GM19023 (cell line): ENCODE measurements around the gene SOS1.
A peak's percentile ranks its signal among the peaks of the same experiment; 100 is the strongest.
"Not testable (repeated sequence)": the region's sequence is repeated elsewhere in the genome, so short reads cannot be mapped to it uniquely, and the experiment has no call there.

ENCODE experiments used
- ATAC-seq: cut with Tn5 transposase; IDR thresholded peaks from one replicate; pipeline ENCODE4 v1.9.1; 2021; ENCODE audit warnings: mild to moderate bottlenecking, moderate library complexity; ENCODE audit not compliant: unreplicated experiment

The SOS1 gene

DNA sequence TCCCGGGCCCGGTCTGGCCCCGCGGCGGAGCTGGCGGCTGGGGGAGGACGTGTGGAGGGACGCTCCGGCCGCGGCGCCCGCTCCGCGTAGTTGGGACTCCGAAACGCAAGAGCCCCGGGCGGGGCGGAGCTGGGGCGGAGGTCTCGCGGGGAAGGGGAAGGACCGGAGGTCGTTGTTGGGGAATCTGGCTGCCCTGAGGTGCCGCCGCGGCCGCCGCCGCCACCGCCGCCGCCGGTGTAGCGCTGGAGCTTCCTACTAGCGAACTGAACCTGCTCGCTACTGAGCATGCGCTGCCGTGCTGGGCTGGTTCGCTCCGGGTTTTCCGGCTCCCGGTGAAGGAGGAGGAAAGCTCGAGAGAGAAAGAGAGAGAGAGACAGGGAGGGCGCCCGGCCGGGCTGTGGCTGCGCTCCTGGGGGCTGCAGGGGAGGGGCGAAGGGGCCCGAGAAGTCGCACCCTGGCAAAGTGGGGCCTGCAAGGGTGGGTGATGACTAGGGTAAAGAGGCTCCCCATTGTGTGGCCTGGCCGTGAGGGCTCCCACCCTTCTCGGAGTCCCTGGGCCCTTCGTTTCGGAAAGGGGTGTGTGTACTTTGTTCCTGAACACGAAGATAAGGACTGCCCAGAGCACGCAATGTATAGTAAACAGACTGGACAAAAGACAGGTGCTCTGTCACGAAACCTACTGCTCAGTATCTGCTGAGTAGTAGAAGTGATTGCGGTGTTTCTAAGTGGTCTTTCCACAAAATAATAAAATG is at the start of gene SOS1:
Gene SOS1 (minus strand): TSS at position 281 of the 752 bp plus-strand sequence. CDS start 629 bp downstream, outside the sequence.
- ATAC-seq, result peak; percentile 49

DNA sequence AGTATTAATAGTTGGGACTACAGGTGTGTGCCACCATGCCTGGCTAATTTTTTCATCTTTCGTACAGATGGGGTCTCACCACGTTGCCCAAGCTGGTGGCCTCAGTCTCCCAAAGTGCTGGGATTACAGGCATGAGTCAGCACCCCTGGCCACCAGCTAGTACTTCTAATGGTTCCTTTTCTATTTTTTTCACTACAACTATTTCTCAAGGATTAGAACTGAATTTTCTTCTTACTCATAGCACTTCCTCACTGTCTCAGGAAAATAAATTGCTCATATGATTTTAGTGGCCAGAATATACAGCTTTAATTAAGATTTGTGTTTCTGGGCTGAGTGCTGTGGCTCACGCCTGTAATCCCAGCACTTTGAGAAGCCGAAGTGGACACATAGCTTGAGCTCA is 43.2 kb upstream of the SOS1 start:
- ATAC-seq, result no peak

DNA sequence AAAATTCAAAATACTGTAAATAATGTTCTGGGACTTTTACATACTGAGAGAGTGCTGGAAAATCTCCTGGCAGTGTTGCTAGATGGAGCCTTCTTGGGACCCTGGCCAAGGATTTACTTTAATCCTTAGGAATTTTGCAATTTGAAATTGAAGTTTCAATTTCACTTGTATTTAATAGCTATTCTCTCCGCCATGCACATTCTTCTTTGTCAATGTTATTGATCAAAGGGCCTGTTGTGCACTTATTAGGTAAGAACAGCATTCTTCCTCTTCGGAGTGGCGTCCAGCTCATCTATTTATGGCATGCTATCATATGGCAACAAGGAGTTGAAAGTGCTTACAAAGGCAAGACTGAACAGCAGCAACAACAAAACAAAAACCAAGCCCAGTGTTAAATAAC is 40.1 kb upstream of the SOS1 start:
- ATAC-seq, result no peak

DNA sequence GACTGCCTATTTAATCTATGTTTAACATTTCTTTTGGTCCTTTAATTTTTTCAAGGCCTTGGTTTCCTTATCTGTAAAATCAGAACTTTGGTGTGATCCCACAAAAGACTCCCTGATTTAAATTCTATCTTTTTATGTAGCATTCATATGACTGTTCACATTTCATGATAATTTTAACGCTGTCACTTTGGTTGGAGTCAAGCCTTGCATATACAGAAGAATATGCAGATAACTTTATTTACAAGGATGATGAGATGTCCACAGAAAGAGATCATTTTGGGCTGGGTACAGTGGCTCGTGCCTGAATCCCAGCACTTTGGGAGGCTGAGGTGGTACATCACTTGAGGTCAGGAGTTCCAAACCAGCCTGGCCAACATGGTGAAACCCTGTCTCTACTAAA is 38.4 kb upstream of the SOS1 start:
- ATAC-seq, result no peak

DNA sequence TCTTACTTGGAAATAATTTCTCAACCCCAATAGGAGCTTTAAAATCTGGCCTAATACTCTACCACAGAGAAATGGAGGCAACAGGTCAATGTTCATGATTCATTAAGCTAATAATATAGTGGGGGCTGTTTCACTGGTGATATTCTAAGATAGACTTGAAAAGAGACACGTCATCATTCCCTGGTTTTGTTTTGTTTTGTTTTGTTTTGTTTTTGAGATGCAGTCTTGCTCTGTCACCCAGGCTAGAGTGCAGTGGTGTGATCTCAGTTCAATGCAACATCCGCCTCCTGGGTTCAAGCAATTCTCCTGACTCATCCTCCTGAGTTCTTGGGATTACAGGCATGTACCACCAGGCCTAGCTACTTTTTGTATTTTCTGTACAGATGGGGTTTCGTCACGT is 37.5 kb upstream of the SOS1 start:
- no peak for ATAC-seq

DNA sequence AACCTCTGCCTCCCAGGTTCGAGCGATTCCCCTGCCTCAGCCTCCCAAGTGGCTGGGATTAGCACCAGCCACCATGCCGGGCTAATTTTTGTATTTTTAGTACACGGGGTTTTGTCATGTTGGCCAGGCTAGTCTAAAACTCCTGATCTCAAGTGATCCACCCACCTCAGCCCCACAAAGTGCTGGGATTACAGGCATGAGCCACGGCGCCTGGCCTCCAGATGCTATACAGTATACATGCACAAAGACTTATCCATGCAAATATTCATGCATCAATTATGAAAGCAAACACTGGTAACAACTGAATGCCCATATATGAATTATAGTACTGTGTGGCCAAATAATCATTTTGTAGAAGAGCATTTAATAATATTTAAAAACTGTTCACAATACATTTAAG is 36.0 kb upstream of the SOS1 start:
- ATAC-seq, result no peak

DNA sequence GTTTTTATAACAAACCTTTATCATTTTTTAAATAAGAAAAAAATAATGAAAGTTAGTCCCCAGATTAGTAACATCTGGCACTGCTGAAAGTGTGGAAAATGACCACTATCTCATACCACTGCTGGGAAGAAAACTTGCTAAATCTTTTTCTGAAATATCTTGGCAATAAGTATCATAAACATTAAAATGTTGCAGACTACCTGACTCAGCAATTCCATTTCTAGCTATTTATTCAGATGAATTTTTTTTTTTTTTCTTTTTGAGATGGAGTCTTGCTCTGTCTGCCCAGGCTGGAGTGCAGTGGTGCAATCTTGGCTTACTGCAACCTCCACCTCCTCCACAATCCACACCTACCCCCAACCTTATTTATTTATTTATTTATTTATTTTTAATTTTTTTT is 35.3 kb upstream of the SOS1 start:
- ATAC-seq, result no peak

DNA sequence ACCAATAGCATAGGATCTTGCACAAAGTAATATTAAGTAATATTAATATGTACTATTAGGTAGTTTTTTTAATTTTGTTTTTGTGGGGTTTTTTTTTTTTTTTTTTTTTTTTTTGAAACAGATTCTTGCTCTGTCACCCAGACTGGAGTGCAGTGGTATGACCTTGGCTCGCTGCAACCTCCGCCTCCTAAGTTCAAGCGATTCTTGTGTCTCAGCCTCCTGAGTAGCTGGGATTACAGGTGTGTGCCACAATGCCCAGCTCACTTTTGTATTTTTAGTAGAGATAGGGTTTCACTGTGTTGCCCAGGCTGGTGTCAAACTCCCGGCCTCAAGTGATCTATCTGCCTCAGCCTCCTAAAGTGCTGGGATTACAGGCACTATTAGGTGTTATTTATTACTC is 34.7 kb upstream of the SOS1 start:
- not testable (repeated sequence) for ATAC-seq

DNA sequence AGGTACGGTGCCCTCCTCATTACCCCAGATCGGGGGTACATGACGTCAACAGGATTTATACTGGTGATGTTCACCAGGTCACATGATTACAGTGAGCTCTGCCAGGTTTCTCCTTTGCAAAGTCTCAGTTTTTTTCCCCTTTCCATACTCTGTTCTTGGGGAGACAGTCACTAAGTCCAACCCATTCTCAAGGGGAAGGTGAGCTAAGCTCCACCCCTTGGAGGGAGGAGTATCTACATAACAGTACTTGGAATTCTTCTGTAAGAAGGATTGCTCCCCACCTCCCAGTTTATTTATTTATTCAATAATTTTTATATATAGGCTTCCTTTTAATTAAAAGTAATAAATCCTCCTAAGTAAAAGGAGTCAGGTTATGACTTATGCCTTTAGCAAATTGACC is 34.1 kb upstream of the SOS1 start:
- no peak for ATAC-seq

DNA sequence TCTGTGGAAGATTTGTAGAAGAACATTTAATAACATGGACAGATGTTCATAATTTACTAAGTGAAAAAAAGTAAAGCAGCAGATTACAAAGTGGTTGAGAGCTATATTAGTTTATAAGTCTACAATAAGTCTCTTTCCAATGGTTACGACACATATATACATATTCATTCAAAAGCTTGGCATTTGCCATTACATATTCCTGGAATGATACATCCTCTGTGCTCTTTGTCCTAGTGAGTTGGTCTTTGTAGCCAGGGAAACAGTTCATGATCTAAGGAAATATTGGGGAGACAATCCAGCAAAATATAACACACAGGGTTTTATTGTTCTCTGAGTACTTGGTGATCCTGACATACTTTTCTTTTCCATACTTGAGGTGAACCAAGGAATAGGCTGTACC is 32.5 kb upstream of the SOS1 start:
- no peak for ATAC-seq

DNA sequence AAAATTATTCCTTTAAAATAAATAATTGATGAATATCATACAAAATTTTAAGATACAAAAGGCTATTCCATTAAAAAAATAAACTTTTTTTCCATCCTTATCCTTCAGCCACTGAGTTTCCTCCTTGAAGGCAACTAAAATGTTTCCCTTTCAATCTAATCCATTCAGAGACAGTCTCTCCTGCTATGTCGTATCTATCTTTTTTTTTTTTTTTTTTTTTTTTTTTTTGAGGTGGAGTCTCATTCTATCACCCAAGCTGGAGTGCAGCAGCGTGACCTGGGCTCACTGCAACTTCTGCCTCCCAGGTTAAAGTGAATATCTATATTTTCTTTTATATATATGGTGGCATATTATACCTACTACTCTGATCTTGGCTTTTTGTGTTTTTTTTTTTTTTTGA is 31.7 kb upstream of the SOS1 start:
- no peak for ATAC-seq

DNA sequence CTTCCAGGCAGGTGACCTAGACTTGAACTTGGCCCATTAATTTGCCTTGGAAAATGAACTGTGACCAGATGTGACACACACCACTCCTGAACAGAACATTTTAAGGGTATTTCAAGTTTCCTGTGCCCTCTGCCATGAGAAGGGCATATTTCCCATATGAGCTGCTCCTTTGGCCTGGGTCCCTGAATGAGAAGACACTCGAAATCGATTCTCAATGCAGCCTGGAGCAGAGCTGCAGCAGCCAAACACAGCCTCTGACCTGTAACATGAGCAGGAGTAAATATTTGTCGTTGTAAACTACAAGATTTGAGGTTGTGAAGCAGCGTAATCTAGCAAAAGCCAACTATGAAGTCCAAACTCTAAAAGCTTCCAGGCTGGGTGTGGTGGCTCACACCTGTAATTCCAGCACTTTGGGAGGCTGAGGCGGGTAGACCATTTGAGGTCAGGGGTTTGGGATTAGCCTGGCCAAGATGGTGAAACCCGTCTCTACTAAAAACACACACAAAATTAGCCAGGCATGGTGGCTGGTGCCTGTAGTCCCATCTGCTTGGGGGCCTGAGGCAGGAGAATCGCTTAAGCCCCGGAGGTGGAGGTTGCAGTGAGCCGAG is 30.1 kb upstream of the SOS1 start:
- no peak for ATAC-seq

DNA sequence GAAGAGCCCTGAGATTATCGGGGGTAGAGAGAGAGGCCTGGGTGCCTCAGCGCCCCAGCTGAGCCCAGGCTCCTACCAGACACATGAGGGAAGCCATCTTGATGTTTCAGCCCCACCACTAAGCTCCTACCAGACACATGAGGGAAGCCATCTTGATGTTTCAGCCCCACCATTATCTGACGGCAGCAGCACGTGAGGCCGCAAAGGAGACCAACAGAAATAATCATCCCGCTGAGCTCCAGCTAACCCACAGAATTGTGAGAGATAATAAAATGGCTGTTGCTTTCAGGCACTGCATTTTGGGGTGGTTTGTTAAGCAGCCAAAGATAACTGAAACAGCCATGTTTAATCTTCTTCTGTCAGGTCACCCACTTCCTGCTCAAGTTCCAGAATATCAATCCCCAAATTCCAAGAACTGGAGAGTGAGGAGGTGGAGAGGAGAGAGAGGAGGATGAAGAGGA is 29.3 kb upstream of the SOS1 start:
- no peak for ATAC-seq

DNA sequence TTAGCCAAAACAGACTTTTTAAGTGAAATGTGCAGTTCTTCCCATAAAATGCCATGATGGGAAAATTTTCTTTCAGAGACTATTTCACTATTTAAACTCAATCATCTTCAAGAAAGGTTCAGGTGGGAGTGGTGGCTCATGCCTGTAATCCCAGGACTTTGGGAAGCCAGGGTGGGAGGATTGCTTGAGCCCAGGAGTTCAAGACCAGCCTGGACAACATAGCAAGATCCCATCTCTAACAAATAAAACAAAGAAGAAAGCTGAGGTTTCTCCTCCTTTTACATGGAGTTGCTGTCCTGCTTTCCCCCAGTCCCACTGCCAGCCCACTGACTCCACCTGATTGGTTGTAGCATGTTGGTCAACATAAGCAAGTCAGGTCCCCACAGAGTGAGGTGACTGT is 25.8 kb upstream of the SOS1 start:
- no peak for ATAC-seq

DNA sequence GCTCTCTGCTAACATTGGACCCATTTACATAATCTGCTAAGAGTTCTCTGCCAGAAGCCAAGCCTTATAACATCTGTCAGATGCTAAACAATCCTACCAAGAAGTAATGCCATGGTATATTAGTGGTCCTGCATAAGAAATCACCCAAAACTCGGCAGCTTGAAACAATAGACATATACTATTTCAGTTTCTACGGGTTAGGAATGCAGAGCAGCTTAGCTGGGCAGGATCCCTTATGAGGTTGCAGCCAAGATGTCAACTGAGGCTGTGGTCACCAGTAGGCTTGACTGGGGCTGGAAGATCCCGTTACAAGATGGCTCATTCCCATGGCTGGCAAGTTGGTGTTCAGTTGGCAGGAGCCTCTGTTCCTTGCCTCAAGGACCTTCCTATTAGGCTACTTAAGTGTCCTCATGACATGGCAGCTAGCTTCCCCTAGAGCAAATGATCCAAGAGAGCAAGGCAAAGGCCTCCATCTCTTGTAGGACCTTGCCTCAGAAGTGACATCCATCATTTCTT is 25.1 kb upstream of the SOS1 start:
- no peak for ATAC-seq

DNA sequence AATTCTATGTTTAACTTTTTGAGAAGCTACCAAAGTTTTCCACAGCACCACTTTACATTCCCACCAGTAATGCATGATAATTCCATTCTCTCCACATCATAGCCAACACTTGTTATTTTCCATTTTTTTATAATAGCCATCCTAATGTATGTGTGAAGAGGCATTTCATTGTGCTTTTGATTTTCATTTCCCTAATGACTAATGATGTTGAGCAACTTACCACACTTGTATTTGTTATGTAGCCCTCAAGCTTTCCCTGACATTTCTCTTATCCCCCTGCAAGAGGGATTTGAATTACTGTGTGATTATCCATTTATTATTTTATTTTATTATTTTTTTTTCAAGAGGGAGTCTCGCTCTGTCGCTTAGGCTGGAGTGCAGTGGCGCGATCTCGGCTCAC is 23.6 kb upstream of the SOS1 start:
- ATAC-seq, result no peak

DNA sequence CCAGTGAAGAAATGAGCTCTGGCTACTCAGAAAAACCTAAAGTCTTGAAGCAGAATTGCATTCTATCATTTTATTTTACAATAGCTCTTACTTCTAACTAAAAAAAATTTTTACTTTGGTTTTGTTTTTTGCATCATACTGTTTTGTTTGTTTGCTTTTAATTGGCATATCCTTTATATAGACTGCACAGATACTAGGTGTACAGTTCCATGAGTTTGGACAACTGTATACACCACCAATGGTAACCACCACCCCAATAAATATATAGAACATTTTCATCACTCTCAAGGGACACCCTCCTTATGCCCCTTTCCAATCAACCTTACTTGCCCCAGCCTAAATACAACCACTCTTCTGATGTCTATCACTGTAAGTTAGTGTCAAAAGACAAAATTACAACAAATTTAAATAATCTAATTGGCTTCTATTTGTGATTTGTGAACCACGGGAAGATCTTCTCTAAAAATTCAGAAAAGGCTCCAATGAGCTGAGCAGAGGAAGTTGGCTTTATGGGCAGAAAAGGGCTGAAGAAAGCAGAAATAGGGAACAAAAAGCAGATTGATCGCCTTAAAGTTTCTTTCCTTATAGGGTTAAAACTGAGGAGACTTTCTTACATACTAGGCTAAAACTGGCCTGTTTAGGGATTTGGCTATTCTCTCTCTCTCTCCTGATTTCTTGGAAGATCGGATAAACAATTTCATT is 22.2 kb upstream of the SOS1 start:
- ATAC-seq, result no peak

DNA sequence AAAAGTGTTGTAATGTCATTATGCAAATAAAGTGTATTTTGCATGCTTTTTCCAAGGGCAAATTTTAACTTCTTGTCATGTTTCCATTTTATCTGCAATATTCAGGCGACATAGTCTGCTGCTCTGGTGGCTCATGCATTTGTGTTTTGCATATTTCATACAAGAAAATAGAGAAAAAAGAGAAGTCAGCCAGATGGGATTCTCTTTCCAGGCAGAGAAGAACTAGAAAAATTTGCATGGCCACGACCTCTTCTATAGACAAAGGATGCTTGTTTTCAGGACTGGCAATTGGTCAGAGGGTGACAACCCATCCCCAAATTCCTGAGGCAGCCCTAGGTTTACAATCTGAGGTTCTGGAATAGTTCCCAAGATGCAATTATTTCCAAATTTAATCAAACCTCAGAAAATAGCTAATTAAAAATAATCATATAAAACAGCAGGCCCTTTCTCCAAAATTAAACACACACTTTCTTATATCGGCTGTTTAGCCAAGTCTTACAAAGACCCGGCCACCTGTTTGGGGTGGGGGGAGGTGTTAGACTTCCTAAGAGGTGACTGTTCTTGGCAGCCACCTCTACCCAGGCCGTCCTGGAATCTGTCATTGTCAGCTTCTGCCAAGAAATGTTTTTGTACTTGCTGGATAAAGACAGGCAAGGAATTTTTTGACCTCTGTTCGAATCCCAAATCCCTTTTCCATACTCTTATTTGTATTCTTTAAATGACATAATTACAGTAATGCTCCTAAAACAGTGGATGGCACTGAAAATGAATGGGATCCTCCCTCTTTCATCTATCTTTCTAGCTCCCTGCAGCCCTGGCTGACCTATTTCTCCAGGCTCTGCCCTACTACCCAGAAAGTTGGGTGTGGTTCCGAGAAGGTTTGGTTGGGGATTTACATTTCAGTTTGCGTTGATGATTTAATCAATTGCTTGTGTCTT is 20.8 kb upstream of the SOS1 start:
- ATAC-seq, result no peak

DNA sequence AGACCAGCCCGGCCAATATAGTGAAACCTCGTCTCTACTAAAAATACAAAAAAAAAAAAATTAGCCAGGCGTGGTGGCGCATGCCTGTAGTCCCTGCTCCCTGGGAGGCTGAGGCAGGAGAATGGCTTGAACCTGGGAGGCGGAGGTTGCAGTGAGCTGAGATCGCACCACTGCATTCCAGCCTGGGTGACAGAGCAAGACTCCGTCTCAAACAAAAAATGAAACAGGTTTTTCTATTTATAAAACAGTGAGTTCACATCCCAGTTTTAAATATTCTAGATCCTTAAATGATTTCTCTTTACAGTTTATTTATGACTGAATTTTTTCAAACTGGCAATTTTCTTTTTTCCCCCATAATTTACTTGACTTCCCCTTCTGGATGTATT is 20.1 kb upstream of the SOS1 start:
- ATAC-seq, result not testable (repeated sequence)

DNA sequence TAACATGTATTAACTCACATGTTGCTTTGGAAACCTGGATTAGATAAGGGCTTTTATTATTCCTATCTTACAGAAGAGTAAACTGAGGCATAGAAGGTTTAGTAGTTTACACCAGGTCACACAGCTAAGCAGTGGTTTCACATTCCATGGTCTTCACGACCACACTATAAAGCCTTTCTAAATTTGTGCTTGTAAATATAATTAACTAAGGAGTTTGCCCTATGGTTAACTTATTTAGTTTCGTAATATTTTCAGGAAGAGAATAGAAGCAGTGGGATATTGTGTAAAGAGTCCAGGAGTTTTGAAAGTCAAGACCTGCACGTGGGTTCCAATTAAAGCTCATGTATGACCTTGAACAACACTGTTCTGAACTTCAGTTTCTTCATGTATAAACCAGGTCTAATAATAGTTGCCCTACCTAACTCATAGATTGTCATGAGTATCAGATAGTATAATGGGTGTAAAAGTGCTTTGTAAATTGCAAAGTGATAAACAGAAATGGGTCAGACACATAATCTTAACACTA is 19.5 kb upstream of the SOS1 start:
- no peak for ATAC-seq
